Smooth muscle cell of the umbilical artery (primary cell): ENCODE data around the gene ST6GALNAC3. TPM values are rescaled to one million over a fixed set of nuclear protein-coding genes. Genes with fewer than 3 reads are reported as not detected.

ENCODE experiments used
- total RNA-seq: library from RNA; depleted of rRNA; stranded (reverse); fragments of >200 nt; gene quantifications from 2 replicates; pipeline ENCODE4 v1.2.3, GENCODE V29; 2014

Gene ST6GALNAC3
- total RNA-seq, result 2.1 and 2.5 TPM in 2 replicates

DNA sequence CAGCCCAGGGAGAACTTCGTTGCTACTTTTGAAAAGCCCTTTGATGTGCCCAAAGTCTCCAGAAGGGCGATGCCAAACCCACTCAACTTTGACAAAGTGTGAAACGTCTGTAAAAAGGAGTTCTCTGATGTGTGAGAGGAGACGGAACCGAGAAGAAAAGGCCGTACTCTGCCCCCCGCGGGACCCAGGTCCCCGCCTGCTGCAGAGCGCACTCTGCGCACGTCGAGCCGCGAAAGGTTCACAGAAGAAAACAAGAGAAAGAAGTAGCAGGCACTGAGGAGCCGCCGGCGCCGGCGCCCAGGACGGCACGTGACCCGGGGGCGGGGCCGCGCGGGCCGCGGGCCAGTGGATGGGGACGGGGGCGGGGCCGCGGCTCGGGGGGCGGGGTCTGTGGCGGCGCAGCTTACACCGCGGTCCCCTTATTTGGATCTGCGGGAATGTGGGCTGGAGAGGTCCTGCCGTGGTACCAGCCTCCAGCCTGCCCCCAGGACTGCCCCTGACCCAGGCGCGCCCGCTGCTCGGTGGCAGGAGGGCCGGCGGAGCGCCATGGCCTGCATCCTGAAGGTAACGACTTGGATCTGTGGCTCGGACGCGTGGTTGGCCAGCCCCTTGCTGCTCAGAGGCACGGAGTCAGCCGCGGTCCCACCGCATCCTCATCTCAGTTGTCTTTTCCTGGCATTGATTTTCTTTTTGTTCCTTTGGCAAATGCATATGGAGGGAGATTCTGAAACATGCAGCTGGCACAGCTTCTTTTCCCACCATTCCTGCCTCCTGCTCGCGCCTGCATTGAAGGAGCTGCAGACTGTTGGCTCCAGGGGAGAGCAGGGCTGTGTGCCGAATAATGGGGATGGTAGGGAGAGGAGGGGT, at the start of gene ST6GALNAC3:
TSS of gene ST6GALNAC3 (plus strand) at position 426 of the 867 bp plus-strand sequence.

Other genes starting within 250 kb of the ST6GALNAC3 start
- gene ASB17, start 142.3 kb upstream of the ST6GALNAC3 start, total RNA-seq, result not detected in 2 replicates